Stomach (tissue), 4 donors: Measurements from ENCODE around the gene NMRAL1.

Source experiments
- EP300 ChIP-seq: sonication (generic); formaldehyde crosslinking; IDR thresholded peaks from one replicate; pipeline ENCODE4 v1.6.1; 2017; ENCODE audit warnings: antibody characterized with exemption
- POLR2A ChIP-seq, 4 donors: fragments of 450-650 bp; IDR thresholded peaks; one replicate each; pipeline ENCODE4 v1.6.1; 2016; ENCODE audit warnings: antibody characterized with exemption in 4 of 4, control low read depth in 2 of 4, mild to moderate bottlenecking in 1 of 4, moderate library complexity in 1 of 4
- TF ChIP-seq, protein P1 (sequence below), 7 experiments: fragments of 450-650 bp in 4 of 7; fragments of 200-600 bp in 3 of 7; sonication (generic) in 3 of 7; IDR thresholded peaks; one replicate each; pipeline ENCODE4 v1.5.1; 2016 to 2019; ENCODE audit warnings: antibody characterized with exemption in 7 of 7, control low read depth in 2 of 7, mild to moderate bottlenecking in 1 of 7

DNA sequence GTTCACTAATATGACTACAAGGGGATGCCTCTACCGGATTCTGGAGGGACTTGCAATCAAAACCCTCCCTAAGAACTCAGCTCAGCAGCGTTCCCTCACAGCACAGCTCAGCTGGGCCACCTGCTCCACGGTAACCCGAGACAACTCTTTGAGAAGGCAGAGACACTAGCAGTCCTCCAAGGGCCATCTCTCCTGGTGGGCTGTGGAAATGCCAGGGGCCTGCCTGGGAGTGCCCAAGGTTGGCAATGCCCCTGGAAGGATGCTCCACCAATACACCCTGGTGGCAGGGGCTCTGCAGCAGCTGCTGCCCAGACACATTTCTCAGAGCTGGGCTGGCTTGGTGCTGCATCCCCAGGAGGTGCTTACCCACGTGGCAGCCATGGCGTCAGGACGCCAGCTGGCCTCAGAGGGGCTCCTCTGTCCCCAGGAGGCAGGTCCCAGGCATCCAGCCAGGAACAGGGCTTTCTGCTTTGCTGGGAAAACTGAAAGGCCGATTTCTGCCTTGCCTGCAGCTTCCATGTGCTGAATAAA, 47.7 kb upstream of the NMRAL1 start:
- TF ChIP-seq, protein P1, sequence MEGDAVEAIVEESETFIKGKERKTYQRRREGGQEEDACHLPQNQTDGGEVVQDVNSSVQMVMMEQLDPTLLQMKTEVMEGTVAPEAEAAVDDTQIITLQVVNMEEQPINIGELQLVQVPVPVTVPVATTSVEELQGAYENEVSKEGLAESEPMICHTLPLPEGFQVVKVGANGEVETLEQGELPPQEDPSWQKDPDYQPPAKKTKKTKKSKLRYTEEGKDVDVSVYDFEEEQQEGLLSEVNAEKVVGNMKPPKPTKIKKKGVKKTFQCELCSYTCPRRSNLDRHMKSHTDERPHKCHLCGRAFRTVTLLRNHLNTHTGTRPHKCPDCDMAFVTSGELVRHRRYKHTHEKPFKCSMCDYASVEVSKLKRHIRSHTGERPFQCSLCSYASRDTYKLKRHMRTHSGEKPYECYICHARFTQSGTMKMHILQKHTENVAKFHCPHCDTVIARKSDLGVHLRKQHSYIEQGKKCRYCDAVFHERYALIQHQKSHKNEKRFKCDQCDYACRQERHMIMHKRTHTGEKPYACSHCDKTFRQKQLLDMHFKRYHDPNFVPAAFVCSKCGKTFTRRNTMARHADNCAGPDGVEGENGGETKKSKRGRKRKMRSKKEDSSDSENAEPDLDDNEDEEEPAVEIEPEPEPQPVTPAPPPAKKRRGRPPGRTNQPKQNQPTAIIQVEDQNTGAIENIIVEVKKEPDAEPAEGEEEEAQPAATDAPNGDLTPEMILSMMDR (IDR thresholded peaks at IDR 0.05): no peak
- TF ChIP-seq POLR2A (IDR thresholded peaks at IDR 0.05) (no peak), EP300 (no peak)
